Kidney (tissue), 14 donors: ENCODE results near the gene CRTC1. TPM values are rescaled to one million over a fixed set of nuclear protein-coding genes. Genes with fewer than 3 reads are reported as not detected.

ENCODE experiments used
- DNase-seq, 5 donors: peaks; one replicate each; pipeline ENCODE4 v3.0.0-alpha.2; 2013 to 2020
- FAIRE-seq: peaks from 2 replicates; lab custom pipeline; 2012; peaks lifted over from hg19 to GRCh38; lab: Jason Lieb, UNC
- H3K27ac ChIP-seq, 2 donors: one replicate each; pipeline ENCODE4 v1.7.0; 2013; ENCODE audit warnings: low read depth in 2 of 2, low read length in 2 of 2, inconsistent platforms in 1 of 2
- H3K27me3 ChIP-seq: one replicate; pipeline ENCODE4 v1.7.1; 2013; ENCODE audit warnings: low read length, inconsistent platforms; ENCODE audit not compliant: control insufficient read depth, insufficient read depth
- H3K36me3 ChIP-seq, 3 donors: one replicate each; pipeline versions ENCODE4 v1.7.0 to v1.7.1; 2013; ENCODE audit warnings: low read length in 3 of 3, control low read depth in 1 of 3, inconsistent platforms in 1 of 3; ENCODE audit not compliant: insufficient read depth in 3 of 3, control insufficient read depth in 2 of 3
- H3K4me1 ChIP-seq, 3 donors: one replicate each; pipeline versions ENCODE4 v1.7.0 to v1.7.1; 2013; ENCODE audit warnings: low read length in 3 of 3, inconsistent platforms in 1 of 3, low read depth in 1 of 3; ENCODE audit not compliant: control insufficient read depth in 2 of 3, insufficient read depth in 2 of 3
- H3K4me3 ChIP-seq, 3 donors: one replicate each; pipeline versions ENCODE4 v1.7.0 to v1.8.1; 2013; ENCODE audit warnings: low read length in 3 of 3, control low read depth in 1 of 3, inconsistent platforms in 1 of 3
- H3K9ac ChIP-seq, 3 donors: one replicate each; pipeline versions ENCODE4 v1.7.0 to v1.7.1; 2013; ENCODE audit warnings: low read length in 3 of 3, control low read depth in 1 of 3, inconsistent platforms in 1 of 3
- H3K9me3 ChIP-seq, 3 donors: one replicate each; pipeline versions ENCODE4 v1.7.0 to v1.7.1; 2013; ENCODE audit warnings: low read length in 3 of 3, control low read depth in 1 of 3, inconsistent platforms in 1 of 3; ENCODE audit not compliant: control insufficient read depth in 2 of 3, insufficient read depth in 1 of 3
- intact Hi-C: fragments of 100-400 bp; cut with DNase I; formaldehyde crosslinking; loops from one replicate; pipeline ENCODE4 v1.11.1; 2022
- polyA plus RNA-seq: library from polyadenylated mRNA; stranded (reverse); fragments of 350-450 nt; fragmentation: Illumina TruSeq; extraction: RNeasy Lipid Tissue Mini Kit (QIAGEN cat#74804); gene quantifications from one replicate; pipeline ENCODE4 v1.2.3, GENCODE V29; 2014; ENCODE audit warnings: low read depth, low replicate concordance; ENCODE audit not compliant: insufficient read depth
- total RNA-seq: library from RNA; stranded (reverse); fragmentation: NEBNext Ultra II Directional; extraction: Animal tissue kit (Norgen Biotek cat#: 25700); gene quantifications from one replicate; pipeline ENCODE4 v1.2.1, GENCODE V29; 2021
- TF ChIP-seq, protein P1 (sequence below): IDR thresholded peaks from 3 replicates; pipeline ENCODE4 v1.5.1; 2012; ENCODE audit warnings: mild to moderate bottlenecking, moderate library complexity, borderline replicate concordance; ENCODE audit not compliant: insufficient read depth; ENCODE audit errors: extremely low read depth
- donor health status: control.
- donor health status: control.
- donor health status: control.
- donor health status: control.
- donor health status: control.
- donor health status: DM: yes; HTN: yes; CAD: no.
- donor health status: Normal renal cell carcinoma (clear cell type).

Gene CRTC1
- total and polyA plus RNA-seq, 2 donors from 2014 or later: 10.9 to 26.8 TPM

DNA sequence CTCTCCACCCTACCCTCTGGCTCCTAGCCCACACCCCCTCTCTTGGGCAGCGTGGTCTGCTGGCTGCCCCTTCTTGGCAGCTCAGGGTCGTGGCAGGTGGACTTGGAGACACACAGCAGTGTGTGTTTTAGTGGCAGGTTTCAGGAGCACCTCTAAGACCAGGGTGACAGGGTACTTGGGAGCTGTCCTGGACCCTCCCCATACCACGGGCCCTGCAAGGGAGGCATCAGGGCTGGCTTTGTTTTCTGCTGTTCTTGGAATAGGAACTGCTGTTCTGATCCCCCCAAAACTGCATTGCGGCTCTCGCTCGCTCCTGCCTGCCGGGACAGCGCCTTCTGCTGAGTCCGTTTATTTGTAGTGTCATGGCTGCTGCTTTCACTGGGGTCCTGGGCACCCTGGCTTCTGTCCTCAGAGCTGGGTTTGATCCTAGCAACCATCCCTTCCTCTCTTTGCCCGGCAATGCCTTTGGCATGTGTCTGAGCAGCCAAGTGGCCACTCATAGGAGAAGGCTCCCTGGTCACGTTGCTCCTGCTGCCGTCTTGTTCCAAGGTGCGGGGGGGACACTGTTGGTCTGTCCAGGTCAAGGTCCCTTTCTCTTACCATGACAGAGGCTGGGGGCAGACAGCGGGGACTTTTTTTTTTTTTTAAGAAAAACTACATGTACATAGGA lies 95.5 kb downstream of the CRTC1 start:
- intact Hi-C loops: no loop called here
- FAIRE-seq (no peak), DNase-seq (no peak)
- Histone ChIP-seq H3K9ac (no peak overlapping the region), H3K27me3 (peaks cover 5% of the 10 kb centered on the region), H3K4me1 (no peaks in the 10 kb centered on the region), H3K4me3 (no peak overlapping the region), H3K27ac (no peak overlapping the region), H3K36me3 (no peaks in the 10 kb centered on the region), H3K9me3 (no peaks in the 10 kb centered on the region)
- TF ChIP-seq, protein P1, sequence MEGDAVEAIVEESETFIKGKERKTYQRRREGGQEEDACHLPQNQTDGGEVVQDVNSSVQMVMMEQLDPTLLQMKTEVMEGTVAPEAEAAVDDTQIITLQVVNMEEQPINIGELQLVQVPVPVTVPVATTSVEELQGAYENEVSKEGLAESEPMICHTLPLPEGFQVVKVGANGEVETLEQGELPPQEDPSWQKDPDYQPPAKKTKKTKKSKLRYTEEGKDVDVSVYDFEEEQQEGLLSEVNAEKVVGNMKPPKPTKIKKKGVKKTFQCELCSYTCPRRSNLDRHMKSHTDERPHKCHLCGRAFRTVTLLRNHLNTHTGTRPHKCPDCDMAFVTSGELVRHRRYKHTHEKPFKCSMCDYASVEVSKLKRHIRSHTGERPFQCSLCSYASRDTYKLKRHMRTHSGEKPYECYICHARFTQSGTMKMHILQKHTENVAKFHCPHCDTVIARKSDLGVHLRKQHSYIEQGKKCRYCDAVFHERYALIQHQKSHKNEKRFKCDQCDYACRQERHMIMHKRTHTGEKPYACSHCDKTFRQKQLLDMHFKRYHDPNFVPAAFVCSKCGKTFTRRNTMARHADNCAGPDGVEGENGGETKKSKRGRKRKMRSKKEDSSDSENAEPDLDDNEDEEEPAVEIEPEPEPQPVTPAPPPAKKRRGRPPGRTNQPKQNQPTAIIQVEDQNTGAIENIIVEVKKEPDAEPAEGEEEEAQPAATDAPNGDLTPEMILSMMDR: no peak

DNA sequence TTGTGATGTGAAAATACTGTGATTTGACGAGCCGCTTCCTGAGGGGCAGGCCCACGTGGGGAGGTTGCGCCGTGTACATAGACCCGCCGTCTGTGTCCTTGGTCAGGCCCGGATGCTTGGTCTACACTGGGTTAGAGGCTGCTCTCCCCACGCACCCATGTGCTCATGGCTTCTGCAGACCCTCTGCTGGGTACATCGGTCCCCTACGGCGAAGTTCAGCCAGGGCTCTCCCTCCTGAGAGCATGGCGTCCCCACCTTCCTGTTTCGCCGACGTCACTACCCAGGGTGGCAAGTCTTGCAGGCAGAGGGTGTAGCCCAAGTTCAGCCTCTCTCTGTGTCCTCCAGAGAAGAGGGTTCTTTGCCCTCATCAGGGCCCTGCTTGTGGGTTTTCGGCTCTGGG lies 96.6 kb downstream of the CRTC1 start:
- Histone ChIP-seq H3K4me3 (no peak overlapping the region), H3K9me3 (no peaks in the 10 kb centered on the region), H3K36me3 (no peaks in the 10 kb centered on the region), H3K9ac (no peak overlapping the region), H3K4me1 (no peaks in the 10 kb centered on the region), H3K27me3 (peaks cover 5% of the 10 kb centered on the region), H3K27ac (no peak overlapping the region)
- TF ChIP-seq, protein P1: no peak
- FAIRE-seq: no peak
- DNase-seq: no peak
- intact Hi-C loops: no loop called here

DNA sequence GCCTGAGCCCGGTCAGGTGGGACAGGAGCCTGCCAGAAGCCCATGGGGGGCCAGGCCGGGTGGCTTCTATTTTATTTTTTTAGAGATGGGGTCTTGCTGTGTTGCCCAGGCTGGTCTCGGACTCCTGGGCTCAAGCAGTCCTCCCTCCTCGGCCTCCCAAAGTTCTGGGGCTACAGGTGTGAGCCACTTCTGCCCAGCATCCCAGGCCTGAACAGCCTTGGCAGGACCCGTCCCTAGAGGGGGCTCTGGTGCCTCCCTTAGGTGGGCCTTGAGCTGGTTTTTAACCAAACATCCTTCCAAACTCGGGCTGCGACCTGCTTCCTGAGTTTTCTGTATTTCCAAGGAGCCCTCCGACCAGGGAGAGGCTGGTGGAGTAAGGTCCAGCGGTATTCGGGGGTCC lies 97.2 kb downstream of the CRTC1 start:
- H3K4me3 ChIP-seq: no peak overlapping the region
- no peak overlapping the region for H3K9ac ChIP-seq
- H3K4me1 ChIP-seq: peaks cover 0 to 3% (median 0%) of the 10 kb centered on the region in 3 donors
- DNase-seq (no peak), FAIRE-seq (no peak)
- intact Hi-C loops: no loop called here
- H3K9me3 ChIP-seq: no peaks in the 10 kb centered on the region
- peaks cover 5% of the 10 kb centered on the region for H3K27me3 ChIP-seq
- no peak overlapping the region for H3K27ac ChIP-seq
- TF ChIP-seq, protein P1: no peak
- no peaks in the 10 kb centered on the region for H3K36me3 ChIP-seq
